ENCODE results near the gene SLC44A1.

GRCh38 chr9:105291422-105291859, 47.0 kb downstream of the SLC44A1 start:
- TF ChIP-seq CTCF (IDR thresholded peaks at IDR 0.05; ENCODE audit: insufficient read depth, low read length) (no peak), GABPA (IDR thresholded peaks at IDR 0.05; ENCODE audit: low read depth) (no peak), POLR2AphosphoS5 (IDR thresholded peaks at IDR 0.05; ENCODE audit: low read depth) (no peak)
